Naive thymus-derived CD4-positive, alpha-beta T cell (primary cell): Measurements from ENCODE around the gene CPEB3. TPM values are rescaled to one million over a fixed set of nuclear protein-coding genes. Genes with fewer than 3 reads are reported as not detected.

Experiments
- ATAC-seq: fragments of 150-1000 bp; cut with Tn5 transposase; 2 replicates; pipeline ENCODE4 v1.10.0; 2021; ENCODE audit warnings: mild to moderate bottlenecking, moderate library complexity
- CTCF ChIA-PET: fragments of 350-600 bp; sonication (Branson Sonifier 250); formaldehyde crosslinking; loops from one replicate; lab custom pipeline; 2021; ENCODE audit warnings: antibody characterized with exemption; lab: Charles Lee
- POLR2A ChIA-PET: fragments of 350-600 bp; sonication (Branson Sonifier 250); formaldehyde crosslinking; loops from one replicate; lab custom pipeline; 2021; ENCODE audit warnings: antibody characterized with exemption, inconsistent platforms; lab: Charles Lee
- DNase-seq, 9 donors: peaks; one replicate each; pipeline versions ENCODE4 v3.0.0 to v3.0.0-alpha.2; 2020 to 2022; ENCODE audit warnings: mixed read lengths in 1 of 9
- H3K27ac ChIP-seq: one replicate; pipeline ENCODE4 v1.7.0; 2013; ENCODE audit warnings: mild to moderate bottlenecking, low read depth, low read length, moderate library complexity
- H3K27me3 ChIP-seq, 2 donors: one replicate each; pipeline ENCODE4 v1.7.0; 2013; ENCODE audit warnings: low read length in 2 of 2, mild to moderate bottlenecking in 2 of 2, moderate library complexity in 2 of 2; ENCODE audit not compliant: control insufficient read depth in 2 of 2, insufficient read depth in 2 of 2
- H3K36me3 ChIP-seq, 3 experiments: 1 replicate in 2 of 3; 2 replicates in 1 of 3; pipeline ENCODE4 v1.7.0; 2013; ENCODE audit warnings: low read length in 3 of 3, mild to moderate bottlenecking in 3 of 3, moderate library complexity in 1 of 3; ENCODE audit not compliant: insufficient read depth in 3 of 3, control insufficient read depth in 2 of 3
- H3K4me1 ChIP-seq, 2 donors: one replicate each; pipeline ENCODE4 v1.7.0; 2013; ENCODE audit warnings: low read length in 2 of 2, mild to moderate bottlenecking in 2 of 2, moderate library complexity in 1 of 2; ENCODE audit not compliant: control insufficient read depth in 2 of 2, insufficient read depth in 2 of 2
- H3K4me3 ChIP-seq: 2 replicates; pipeline ENCODE4 v1.7.0; 2013; ENCODE audit warnings: mild to moderate bottlenecking, low read length
- H3K9me3 ChIP-seq, 3 experiments: 1 replicate in 2 of 3; 2 replicates in 1 of 3; pipeline ENCODE4 v1.7.0; 2013; ENCODE audit warnings: low read length in 3 of 3; ENCODE audit not compliant: control insufficient read depth in 2 of 3
- H3K27ac Mint-ChIP-seq, 9 donors: one replicate each; pipeline ENCODE4 v1.8.0; 2020 to 2022; ENCODE audit warnings: mixed read lengths in 9 of 9, mild to moderate bottlenecking in 8 of 9, moderate library complexity in 5 of 9, inconsistent platforms in 2 of 9
- H3K27me3 Mint-ChIP-seq, 5 donors: one replicate each; pipeline ENCODE4 v1.8.0; 2021 to 2022; ENCODE audit warnings: mixed read lengths in 5 of 5, mild to moderate bottlenecking in 1 of 5
- H3K36me3 Mint-ChIP-seq, 5 donors: one replicate each; pipeline ENCODE4 v1.8.0; 2020 to 2022; ENCODE audit warnings: mixed read lengths in 5 of 5, mild to moderate bottlenecking in 3 of 5, inconsistent platforms in 1 of 5
- H3K4me1 Mint-ChIP-seq, 7 donors: one replicate each; pipeline ENCODE4 v1.8.0; 2020 to 2022; ENCODE audit warnings: mixed read lengths in 7 of 7, mild to moderate bottlenecking in 3 of 7, inconsistent platforms in 1 of 7
- H3K4me3 Mint-ChIP-seq, 10 donors: one replicate each; pipeline ENCODE4 v1.8.0; 2020 to 2022; ENCODE audit warnings: mild to moderate bottlenecking in 10 of 10, mixed read lengths in 10 of 10, moderate library complexity in 6 of 10, inconsistent platforms in 2 of 10
- H3K9me3 Mint-ChIP-seq, 11 donors: one replicate each; pipeline ENCODE4 v1.8.0; 2020 to 2022; ENCODE audit warnings: mixed read lengths in 11 of 11, mild to moderate bottlenecking in 4 of 11, inconsistent platforms in 1 of 11, moderate library complexity in 1 of 11
- intact Hi-C, 2 donors: fragments of 100-400 bp; cut with micrococcal nuclease; formaldehyde crosslinking; loops; one replicate each; pipeline ENCODE4 v1.15.1; 2023
- polyA plus RNA-seq, 2 donors: library from polyadenylated mRNA; unstranded; fragments of 300-500 nt; fragmentation: Illumina TruSeq; gene quantifications; one replicate each; pipeline ENCODE4 v1.2.3, GENCODE V29; 2021
- total RNA-seq, 6 experiments: library from RNA in 5 of 6; stranded (reverse) in 5 of 6; gene quantifications; 1 replicate in 5 of 6; 2 replicates in 1 of 6; pipeline ENCODE4 v1.2.3 and lab custom pipeline; 2021 to 2026

Gene CPEB3
- total and polyA plus RNA-seq, 7 experiments from 2014 or later, result 0.74 to 3.3 (median 2.1) TPM

GRCh38 chr10:92208736-92209135 is 82.1 kb downstream of the CPEB3 start:
- Mint-ChIP-seq H3K9me3 (no peaks in the 10 kb centered on the region), H3K27me3 (peaks cover 0 to 6% (median 0%) of the 10 kb centered on the region in 5 donors), H3K36me3 (peaks cover 0 to 10% (median 0%) of the 10 kb centered on the region in 5 donors), H3K4me1 (peaks cover 0 to 20% (median 7%) of the 10 kb centered on the region in 7 donors), H3K27ac (no peak overlapping the region), H3K4me3 (no peak overlapping the region)
- ATAC-seq, result no peak
- Histone ChIP-seq H3K9me3 (no peaks in the 10 kb centered on the region), H3K4me1 (no peaks in the 10 kb centered on the region), H3K27me3 (no peaks in the 10 kb centered on the region), H3K4me3 (no peak overlapping the region), H3K27ac (no peak overlapping the region), H3K36me3 (no peaks in the 10 kb centered on the region)
- ChIA-PET CTCF (no interaction called here), POLR2A (no interaction called here)
- DNase-seq, result no peak
- intact Hi-C loops, result no loop called here

DNA sequence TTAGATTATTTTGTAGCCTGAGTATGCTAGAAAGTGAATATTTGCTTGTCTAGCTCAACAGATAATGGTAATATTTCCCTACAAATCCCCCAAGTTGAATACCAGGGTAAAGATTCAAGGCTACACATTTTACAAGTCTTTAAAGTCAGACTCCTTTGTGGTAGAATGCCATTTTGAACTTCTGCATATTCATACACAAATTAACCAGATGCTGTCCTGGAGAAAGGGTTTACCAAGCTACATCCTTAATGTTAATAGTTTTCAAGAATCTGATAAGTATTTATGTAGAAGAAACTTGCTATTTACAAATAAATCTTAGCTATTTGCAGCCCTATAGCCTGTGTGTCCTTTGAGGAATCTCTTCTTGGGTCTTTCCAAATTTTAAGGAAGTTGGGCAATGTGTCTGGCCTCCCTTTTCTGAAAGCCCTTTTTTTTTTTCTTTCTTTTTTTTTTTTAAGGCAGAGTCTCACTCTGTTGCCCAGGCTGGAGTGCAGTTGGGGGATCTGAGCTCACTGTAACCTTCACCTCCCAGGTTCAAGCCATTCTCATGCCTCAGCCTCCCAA is 82.6 kb downstream of the CPEB3 start:
- H3K9me3 ChIP-seq, result no peaks in the 10 kb centered on the region
- Mint-ChIP-seq H3K27me3 (peaks cover 0 to 6% (median 0%) of the 10 kb centered on the region in 5 donors), H3K27ac (no peak overlapping the region), H3K4me3 (no peak overlapping the region), H3K4me1 (peaks cover 0 to 20% (median 7%) of the 10 kb centered on the region in 7 donors), H3K9me3 (no peaks in the 10 kb centered on the region), H3K36me3 (peaks cover 0 to 10% (median 0%) of the 10 kb centered on the region in 5 donors)
- no peak overlapping the region for H3K4me3 ChIP-seq
- H3K27me3 ChIP-seq, result no peaks in the 10 kb centered on the region
- H3K27ac ChIP-seq, result no peak overlapping the region
- intact Hi-C loops, result no loop called here
- DNase-seq (no peak), ATAC-seq (no peak)
- POLR2A ChIA-PET, result no interaction called here
- H3K4me1 ChIP-seq, result no peaks in the 10 kb centered on the region
- CTCF ChIA-PET, result no interaction called here
- H3K36me3 ChIP-seq, result no peaks in the 10 kb centered on the region

DNA sequence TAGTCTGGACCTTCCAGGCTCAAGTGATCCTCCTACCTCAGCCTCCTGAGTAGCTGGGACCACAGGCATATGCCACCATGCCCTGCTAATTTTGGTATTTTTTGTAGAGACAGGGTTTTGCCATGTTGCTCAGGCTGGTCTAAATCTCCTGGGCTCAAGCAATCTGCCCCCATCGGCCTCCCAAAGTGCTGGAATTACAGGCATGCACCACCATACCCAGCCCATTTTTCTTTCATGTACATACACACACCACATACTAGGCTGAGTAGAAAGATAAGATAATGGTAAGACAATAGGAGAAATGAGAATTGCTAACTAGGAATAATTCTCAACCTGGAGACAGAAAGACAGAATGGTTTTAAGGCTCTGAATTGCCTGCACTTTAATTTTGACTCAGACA is 83.8 kb downstream of the CPEB3 start:
- Histone ChIP-seq H3K4me1 (no peaks in the 10 kb centered on the region), H3K4me3 (no peak overlapping the region), H3K9me3 (no peaks in the 10 kb centered on the region), H3K27me3 (no peaks in the 10 kb centered on the region), H3K36me3 (no peaks in the 10 kb centered on the region), H3K27ac (no peak overlapping the region)
- peaks cover 0 to 16% (median 4%) of the 10 kb centered on the region in 7 donors for H3K4me1 Mint-ChIP-seq
- H3K27me3 Mint-ChIP-seq, result peaks cover 0 to 3% (median 0%) of the 10 kb centered on the region in 5 donors
- DNase-seq (no peak), ATAC-seq (no peak)
- H3K27ac Mint-ChIP-seq, result no peak overlapping the region
- peaks cover 0 to 7% (median 0%) of the 10 kb centered on the region in 5 donors for H3K36me3 Mint-ChIP-seq
- CTCF ChIA-PET, result no interaction called here
- H3K9me3 Mint-ChIP-seq, result no peaks in the 10 kb centered on the region
- POLR2A ChIA-PET, result no interaction called here
- no peak overlapping the region for H3K4me3 Mint-ChIP-seq
- intact Hi-C loops, result no loop called here

DNA sequence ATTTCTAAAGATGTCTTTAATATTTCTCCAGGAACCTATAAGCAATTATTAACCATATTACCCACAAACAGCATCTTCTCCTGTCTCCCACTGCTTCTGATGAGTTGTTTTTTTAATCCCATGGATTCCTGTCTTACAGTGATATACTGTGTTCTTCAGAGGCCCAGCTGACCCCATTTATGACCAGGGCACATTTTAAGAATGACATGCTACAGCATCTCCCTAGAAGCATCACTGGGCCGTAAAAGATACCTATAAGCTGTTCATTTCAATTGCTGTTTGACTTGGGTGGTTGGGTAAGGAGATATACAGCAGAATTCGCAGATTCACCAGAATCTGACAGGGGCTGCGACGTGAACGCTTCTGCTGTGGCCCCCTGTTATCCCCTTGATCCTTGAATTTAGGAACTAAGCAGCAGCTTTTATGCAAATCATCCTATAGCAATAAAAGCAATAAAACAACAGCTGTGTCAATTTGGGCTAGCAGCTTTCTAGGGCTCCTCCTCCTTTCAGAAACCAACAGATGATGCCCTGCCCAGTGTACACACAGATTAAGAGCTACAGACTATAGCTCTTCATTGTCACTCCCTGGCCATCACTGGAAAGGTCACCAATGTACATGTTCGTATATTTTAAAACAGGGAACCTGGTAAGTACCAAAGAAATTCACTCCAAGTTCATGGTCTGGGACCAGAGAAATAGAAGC is 86.8 kb downstream of the CPEB3 start:
- ChIA-PET CTCF (no interaction called here), POLR2A (no interaction called here)
- Histone ChIP-seq H3K27ac (no peak overlapping the region), H3K36me3 (no peaks in the 10 kb centered on the region), H3K9me3 (no peaks in the 10 kb centered on the region), H3K27me3 (no peaks in the 10 kb centered on the region), H3K4me1 (no peaks in the 10 kb centered on the region), H3K4me3 (no peak overlapping the region)
- H3K27ac Mint-ChIP-seq, result no peak overlapping the region
- DNase-seq, result no peak
- H3K4me1 Mint-ChIP-seq, result peaks cover 0 to 9% (median 0%) of the 10 kb centered on the region in 7 donors
- H3K36me3 Mint-ChIP-seq, result peaks cover 0 to 11% (median 0%) of the 10 kb centered on the region in 5 donors
- intact Hi-C loops, result no loop called here
- H3K27me3 Mint-ChIP-seq, result no peaks in the 10 kb centered on the region
- ATAC-seq, result no peak
- H3K4me3 Mint-ChIP-seq, result no peak overlapping the region
- no peaks in the 10 kb centered on the region for H3K9me3 Mint-ChIP-seq

DNA sequence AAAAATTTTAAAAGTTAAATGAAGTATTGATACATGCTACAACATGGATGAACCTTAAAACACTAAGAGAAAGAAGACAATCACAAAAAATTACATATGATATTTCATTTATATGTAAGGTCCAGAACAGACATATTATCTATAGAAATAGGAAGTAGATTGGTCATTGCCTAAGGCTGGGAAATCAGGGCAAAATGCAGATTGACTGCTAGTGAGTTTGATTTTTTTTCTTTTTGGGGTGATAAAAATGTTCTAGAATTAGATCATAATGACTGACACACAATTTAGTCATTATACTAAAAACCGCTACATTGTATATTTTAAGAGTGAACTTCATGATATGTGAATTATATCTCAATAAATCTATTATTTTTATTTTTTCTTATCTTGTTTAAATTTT is 88.3 kb downstream of the CPEB3 start:
- H3K9me3 ChIP-seq, result no peaks in the 10 kb centered on the region
- H3K27me3 Mint-ChIP-seq, result no peaks in the 10 kb centered on the region
- DNase-seq (no peak), ATAC-seq (no peak)
- H3K36me3 ChIP-seq, result no peaks in the 10 kb centered on the region
- H3K27ac ChIP-seq, result no peak overlapping the region
- no peaks in the 10 kb centered on the region for H3K27me3 ChIP-seq
- H3K36me3 Mint-ChIP-seq, result peaks cover 0 to 13% (median 0%) of the 10 kb centered on the region in 5 donors
- H3K4me1 ChIP-seq, result no peaks in the 10 kb centered on the region
- H3K4me3 Mint-ChIP-seq, result no peak overlapping the region
- ChIA-PET POLR2A (no interaction called here), CTCF (no interaction called here)
- H3K4me3 ChIP-seq, result no peak overlapping the region
- H3K9me3 Mint-ChIP-seq, result no peaks in the 10 kb centered on the region
- H3K27ac Mint-ChIP-seq, result no peak overlapping the region
- H3K4me1 Mint-ChIP-seq, result peaks cover 0 to 7% (median 0%) of the 10 kb centered on the region in 7 donors
- intact Hi-C loops, result no loop called here

DNA sequence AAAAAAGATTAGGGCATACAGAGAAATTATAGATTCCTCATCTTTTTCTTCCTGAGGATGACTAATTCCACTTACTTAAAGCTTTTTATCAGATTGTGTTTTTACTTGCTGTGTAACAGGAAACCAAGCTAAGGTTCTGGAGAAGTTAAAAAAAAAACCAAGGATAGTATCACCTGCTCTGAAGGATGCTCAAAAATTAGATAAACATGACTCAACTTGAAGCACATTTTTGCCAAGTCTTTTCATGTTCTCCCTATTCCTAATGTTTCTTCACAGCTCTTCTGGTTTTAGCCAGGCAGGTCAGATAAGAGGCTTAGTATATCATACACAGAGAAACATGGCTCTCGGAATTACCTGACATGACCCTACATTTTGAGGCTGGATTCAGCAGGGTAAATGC is 90.3 kb downstream of the CPEB3 start:
- POLR2A ChIA-PET, result no interaction called here
- Histone ChIP-seq H3K9me3 (no peaks in the 10 kb centered on the region), H3K27me3 (no peaks in the 10 kb centered on the region), H3K4me1 (no peaks in the 10 kb centered on the region), H3K27ac (no peak overlapping the region), H3K36me3 (no peaks in the 10 kb centered on the region), H3K4me3 (no peak overlapping the region)
- H3K9me3 Mint-ChIP-seq, result no peaks in the 10 kb centered on the region
- CTCF ChIA-PET, result no interaction called here
- ATAC-seq, result no peak
- no peak for DNase-seq
- peaks cover 0 to 7% (median 0%) of the 10 kb centered on the region in 7 donors for H3K4me1 Mint-ChIP-seq
- H3K36me3 Mint-ChIP-seq, result peaks cover 0 to 7% (median 0%) of the 10 kb centered on the region in 5 donors
- H3K4me3 Mint-ChIP-seq, result no peak overlapping the region
- intact Hi-C loops, result no loop called here
- no peaks in the 10 kb centered on the region for H3K27me3 Mint-ChIP-seq
- no peak overlapping the region for H3K27ac Mint-ChIP-seq

- intact Hi-C loops, result no loop called here
- H3K9me3 Mint-ChIP-seq, result no peaks in the 10 kb centered on the region
These were observed 103.8 kb downstream of the CPEB3 start for GRCh38 chr10:92187101-92187500.

More at GRCh38 chr10:92187101-92187500, 103.8 kb downstream of the CPEB3 start:
- H3K36me3 Mint-ChIP-seq, result peaks cover 0 to 21% (median 6%) of the 10 kb centered on the region in 5 donors
- no peak overlapping the region for H3K27ac Mint-ChIP-seq
- Histone ChIP-seq H3K4me1 (no peaks in the 10 kb centered on the region), H3K27me3 (no peaks in the 10 kb centered on the region), H3K36me3 (no peaks in the 10 kb centered on the region), H3K4me3 (no peak overlapping the region), H3K27ac (no peak overlapping the region), H3K9me3 (no peaks in the 10 kb centered on the region)
- no peaks in the 10 kb centered on the region for H3K27me3 Mint-ChIP-seq
- H3K4me1 Mint-ChIP-seq, result no peaks in the 10 kb centered on the region
- H3K4me3 Mint-ChIP-seq, result no peak overlapping the region
- CTCF ChIA-PET, result no interaction called here
- DNase-seq, result no peak
- ATAC-seq, result no peak
- POLR2A ChIA-PET, result no interaction called here
